Neural cell (in vitro differentiated cells): Measurements from ENCODE around the gene AGPAT4. TPM values are rescaled to one million over a fixed set of nuclear protein-coding genes. Genes with fewer than 3 reads are reported as not detected.

Experiments used
- H2AFZ ChIP-seq: fragments of 200-600, 300-800 bp; sonication (generic), shearing (Covaris generic); 2 replicates; pipeline ENCODE4 v1.6.0; 2014; ENCODE audit warnings: low read depth, mild to moderate bottlenecking, antibody characterized with exemption, low read length, moderate library complexity
- H3F3A ChIP-seq: fragments of 200-600 bp; shearing (Covaris generic); 2 replicates; pipeline ENCODE4 v1.6.1; 2016; ENCODE audit warnings: mild to moderate bottlenecking, moderate library complexity, mixed read lengths, antibody characterized with exemption, low read length; ENCODE audit not compliant: insufficient read depth, poor library complexity, severe bottlenecking
- H3K27ac ChIP-seq: fragments of 200-600, 300-800 bp; sonication (generic), shearing (Covaris generic); 2 replicates; pipeline ENCODE4 v1.5.1; 2014; ENCODE audit warnings: mild to moderate bottlenecking, low read length, moderate library complexity
- H3K27me3 ChIP-seq: fragments of 300-800, 200-600 bp; sonication (generic), shearing (Covaris generic); 2 replicates; pipeline ENCODE4 v1.6.0; 2014; ENCODE audit warnings: mild to moderate bottlenecking, low read depth, low read length, moderate library complexity; ENCODE audit not compliant: insufficient read depth
- H3K36me3 ChIP-seq: fragments of 300-800, 200-600 bp; sonication (generic), shearing (Covaris generic); 2 replicates; pipeline ENCODE4 v1.5.1; 2014; ENCODE audit warnings: mild to moderate bottlenecking, antibody characterized with exemption, low read length, moderate library complexity; ENCODE audit not compliant: insufficient read depth
- H3K4me2 ChIP-seq: fragments of 300-800, 200-600 bp; sonication (generic), shearing (Covaris generic); 2 replicates; pipeline ENCODE4 v1.6.0; 2014; ENCODE audit warnings: mild to moderate bottlenecking, low read length
- H3K4me3 ChIP-seq: fragments of 300-800, 200-600 bp; sonication (generic), shearing (Covaris generic); 2 replicates; pipeline ENCODE4 v1.5.1; 2014; ENCODE audit warnings: mild to moderate bottlenecking, low read length, moderate library complexity
- H3K79me2 ChIP-seq: fragments of 200-600 bp; shearing (Covaris generic); replicated peaks from 2 replicates; pipeline ENCODE4 v1.6.0; 2014; ENCODE audit warnings: mild to moderate bottlenecking, low read length, moderate library complexity; ENCODE audit not compliant: insufficient read depth
- H3K9ac ChIP-seq: fragments of 300-800, 200-600 bp; sonication (generic), shearing (Covaris generic); 2 replicates; pipeline ENCODE4 v1.6.1; 2016; ENCODE audit warnings: mild to moderate bottlenecking, low read length, mixed read lengths
- H3K9me2 ChIP-seq: fragments of 200-600 bp; shearing (Covaris generic); 2 replicates; pipeline ENCODE4 v1.6.1; 2016; ENCODE audit warnings: mild to moderate bottlenecking, low read length, mixed read lengths; ENCODE audit not compliant: insufficient read depth
- H3K9me3 ChIP-seq: fragments of 200-600, 300-800 bp; sonication (generic), shearing (Covaris generic); 2 replicates; pipeline ENCODE4 v1.6.1; 2016; ENCODE audit warnings: mild to moderate bottlenecking, mixed run types, low read length, moderate library complexity, mixed read lengths
- H4K20me1 ChIP-seq: fragments of 200-600 bp; shearing (Covaris generic); 2 replicates; pipeline ENCODE4 v1.6.1; 2016; ENCODE audit warnings: mild to moderate bottlenecking, mixed run types; ENCODE audit not compliant: insufficient read depth
- CTCF ChIP-seq: fragments of 450-650 bp; IDR thresholded peaks from 2 replicates; pipeline ENCODE4 v1.5.1; 2014; ENCODE audit warnings: antibody characterized with exemption, mild to moderate bottlenecking, moderate library complexity; ENCODE audit not compliant: poor library complexity, severe bottlenecking
- EP300 ChIP-seq: fragments of 450-650 bp; conservative IDR thresholded peaks from 2 replicates; pipeline ENCODE4 v1.6.1; 2014; ENCODE audit warnings: antibody characterized with exemption, mild to moderate bottlenecking, moderate library complexity; ENCODE audit not compliant: poor library complexity, severe bottlenecking
- EZH2 ChIP-seq: fragments of 200-600, 300-800 bp; shearing (Covaris generic), sonication (generic); IDR thresholded peaks from 2 replicates; pipeline ENCODE4 v1.6.1; 2014; ENCODE audit warnings: antibody characterized with exemption, low read length, borderline replicate concordance, mild to moderate bottlenecking; ENCODE audit not compliant: insufficient read depth, poor library complexity, severe bottlenecking
- MXI1 ChIP-seq: fragments of 450-650 bp; conservative IDR thresholded peaks from 2 replicates; pipeline ENCODE4 v1.6.1; 2014; ENCODE audit warnings: antibody characterized with exemption, mild to moderate bottlenecking; ENCODE audit not compliant: poor library complexity, severe bottlenecking
- POLR2AphosphoS5 ChIP-seq: IDR thresholded peaks from 2 replicates; pipeline ENCODE4 v1.6.1; 2012
- RAD21 ChIP-seq: fragments of 450-650 bp; conservative IDR thresholded peaks from 2 replicates; pipeline ENCODE4 v1.6.1; 2014; ENCODE audit warnings: antibody characterized with exemption, mild to moderate bottlenecking, moderate library complexity
- SMC3 ChIP-seq: fragments of 450-650 bp; conservative IDR thresholded peaks from 2 replicates; pipeline ENCODE4 v1.6.1; 2014; ENCODE audit warnings: antibody characterized with exemption, mild to moderate bottlenecking, moderate library complexity; ENCODE audit not compliant: poor library complexity
- TAF1 ChIP-seq: IDR thresholded peaks from 2 replicates; pipeline ENCODE4 v1.6.1; 2012; ENCODE audit warnings: low read depth
- polyA plus RNA-seq: library from polyadenylated mRNA; depleted of rRNA; stranded (reverse); fragments of >200 nt; gene quantifications from 2 replicates; pipeline ENCODE4 v1.2.3, GENCODE V29; 2014
- TF ChIP-seq, protein P1 (sequence below): IDR thresholded peaks from 2 replicates; pipeline ENCODE4 v1.6.1; 2012; ENCODE audit warnings: borderline replicate concordance

Gene AGPAT4
- polyA plus RNA-seq, 1 donor from 2014 or later = 42.6 TPM

DNA sequence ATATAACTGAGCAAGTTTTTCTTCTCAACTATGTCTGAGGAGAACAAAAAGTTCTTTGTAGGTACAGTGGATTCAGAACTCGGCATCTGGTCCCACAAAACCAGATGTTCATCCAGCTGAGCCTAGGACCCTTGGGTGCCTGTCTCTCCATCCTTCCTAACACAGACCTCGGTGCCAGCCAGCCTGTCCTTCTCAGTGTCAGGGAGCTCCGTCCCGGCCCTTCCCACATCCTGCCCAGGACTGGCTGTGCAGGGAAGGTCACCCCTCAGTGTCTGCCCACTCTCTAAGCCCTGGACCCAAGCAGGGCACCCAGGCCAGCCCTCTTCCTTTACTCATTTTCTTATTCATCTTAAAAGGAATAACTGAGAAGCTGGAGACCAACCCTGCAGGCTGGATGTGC lies 32.0 kb upstream of the AGPAT4 start:
- no peak overlapping the region for H3K9ac ChIP-seq
- no peak for TF ChIP-seq RAD21
- TF ChIP-seq EZH2 = no peak
- TF ChIP-seq, protein P1, sequence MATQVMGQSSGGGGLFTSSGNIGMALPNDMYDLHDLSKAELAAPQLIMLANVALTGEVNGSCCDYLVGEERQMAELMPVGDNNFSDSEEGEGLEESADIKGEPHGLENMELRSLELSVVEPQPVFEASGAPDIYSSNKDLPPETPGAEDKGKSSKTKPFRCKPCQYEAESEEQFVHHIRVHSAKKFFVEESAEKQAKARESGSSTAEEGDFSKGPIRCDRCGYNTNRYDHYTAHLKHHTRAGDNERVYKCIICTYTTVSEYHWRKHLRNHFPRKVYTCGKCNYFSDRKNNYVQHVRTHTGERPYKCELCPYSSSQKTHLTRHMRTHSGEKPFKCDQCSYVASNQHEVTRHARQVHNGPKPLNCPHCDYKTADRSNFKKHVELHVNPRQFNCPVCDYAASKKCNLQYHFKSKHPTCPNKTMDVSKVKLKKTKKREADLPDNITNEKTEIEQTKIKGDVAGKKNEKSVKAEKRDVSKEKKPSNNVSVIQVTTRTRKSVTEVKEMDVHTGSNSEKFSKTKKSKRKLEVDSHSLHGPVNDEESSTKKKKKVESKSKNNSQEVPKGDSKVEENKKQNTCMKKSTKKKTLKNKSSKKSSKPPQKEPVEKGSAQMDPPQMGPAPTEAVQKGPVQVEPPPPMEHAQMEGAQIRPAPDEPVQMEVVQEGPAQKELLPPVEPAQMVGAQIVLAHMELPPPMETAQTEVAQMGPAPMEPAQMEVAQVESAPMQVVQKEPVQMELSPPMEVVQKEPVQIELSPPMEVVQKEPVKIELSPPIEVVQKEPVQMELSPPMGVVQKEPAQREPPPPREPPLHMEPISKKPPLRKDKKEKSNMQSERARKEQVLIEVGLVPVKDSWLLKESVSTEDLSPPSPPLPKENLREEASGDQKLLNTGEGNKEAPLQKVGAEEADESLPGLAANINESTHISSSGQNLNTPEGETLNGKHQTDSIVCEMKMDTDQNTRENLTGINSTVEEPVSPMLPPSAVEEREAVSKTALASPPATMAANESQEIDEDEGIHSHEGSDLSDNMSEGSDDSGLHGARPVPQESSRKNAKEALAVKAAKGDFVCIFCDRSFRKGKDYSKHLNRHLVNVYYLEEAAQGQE = no peak
- no peak for TF ChIP-seq POLR2AphosphoS5
- TF ChIP-seq TAF1 = no peak
- no peak for TF ChIP-seq SMC3
- TF ChIP-seq CTCF = no peak
- TF ChIP-seq MXI1 = no peak
- TF ChIP-seq EP300 = no peak

DNA sequence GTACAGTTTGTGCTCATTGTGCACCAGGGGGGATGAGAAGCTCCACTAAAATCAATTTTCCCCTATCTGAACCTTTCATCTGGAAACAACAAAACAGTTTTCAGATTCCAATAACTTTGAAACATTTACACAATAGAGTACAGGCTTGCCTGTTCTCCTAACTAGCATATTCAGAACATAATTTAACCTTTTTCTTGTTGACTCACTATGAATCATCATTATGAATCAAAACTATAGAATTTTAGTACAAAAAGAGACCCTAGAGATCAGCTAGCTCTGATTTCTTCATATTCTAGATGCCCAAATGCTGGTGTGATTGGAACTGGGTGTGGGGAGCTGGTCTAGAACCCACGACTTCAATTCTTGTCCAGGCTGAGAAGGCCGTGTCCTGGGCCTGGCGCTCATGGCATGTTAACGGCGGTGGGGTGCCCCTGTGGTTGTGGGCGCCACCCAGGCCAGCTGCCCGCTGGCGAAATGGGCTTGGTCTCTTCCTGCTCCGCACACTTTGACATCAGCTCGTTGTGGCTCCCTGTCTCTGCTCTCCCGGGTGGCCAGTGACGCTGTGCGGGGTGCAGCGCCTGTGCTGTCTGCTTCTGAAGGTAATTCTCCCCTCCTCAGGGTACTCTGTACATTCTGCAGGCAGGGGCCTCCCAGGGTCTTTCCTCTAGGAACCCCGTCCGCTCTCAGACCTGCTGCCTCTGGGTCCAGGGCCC lies 29.9 kb upstream of the AGPAT4 start:
- Histone ChIP-seq H3K9me2 (no peaks in the 10 kb centered on the region), H3K27ac (no peak overlapping the region), H4K20me1 (no peaks in the 10 kb centered on the region), H3K27me3 (no peaks in the 10 kb centered on the region), H3K4me2 (no peak overlapping the region), H3K36me3 (no peaks in the 10 kb centered on the region), H2AFZ (no peak overlapping the region), H3K9ac (no peak overlapping the region), H3K79me2 (no peaks in the 10 kb centered on the region), H3K4me3 (no peak overlapping the region), H3F3A (no peaks in the 10 kb centered on the region), H3K9me3 (no peaks in the 10 kb centered on the region)
- TF ChIP-seq EP300 (no peak), RAD21 (no peak), MXI1 (no peak)

More for the DNA sequence above, 32.0 kb upstream of the AGPAT4 start:
- H3K27me3 ChIP-seq = no peaks in the 10 kb centered on the region
- H4K20me1 ChIP-seq = no peaks in the 10 kb centered on the region
- H3K9me3 ChIP-seq = no peaks in the 10 kb centered on the region
- H3K4me2 ChIP-seq = no peak overlapping the region
- H3F3A ChIP-seq = no peaks in the 10 kb centered on the region
- H3K4me3 ChIP-seq = no peak overlapping the region
- H3K79me2 ChIP-seq = no peaks in the 10 kb centered on the region
- H3K36me3 ChIP-seq = no peaks in the 10 kb centered on the region
- H3K9me2 ChIP-seq = no peaks in the 10 kb centered on the region
- H2AFZ ChIP-seq = no peak overlapping the region
- no peak overlapping the region for H3K27ac ChIP-seq

DNA sequence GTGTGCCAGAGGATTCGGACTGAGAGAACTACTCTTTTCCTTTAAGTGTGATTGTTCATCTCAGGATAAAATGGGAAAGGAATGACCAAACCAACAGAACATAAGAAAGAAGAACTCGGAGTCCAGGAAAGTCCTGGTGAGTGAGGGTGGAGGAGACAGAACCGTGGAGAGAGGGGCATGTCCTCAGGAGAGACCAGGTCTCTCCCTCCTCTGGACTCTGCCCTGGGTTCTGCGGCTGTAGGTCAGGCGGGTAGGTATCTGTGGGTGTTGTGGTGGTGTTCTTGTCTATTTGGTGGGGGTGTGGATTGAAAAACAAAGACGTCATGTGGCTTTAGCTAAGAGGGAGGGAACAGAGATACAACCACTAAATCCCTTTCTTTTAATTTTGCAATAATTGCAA lies 29.1 kb upstream of the AGPAT4 start:
- Histone ChIP-seq H3K4me3 (no peak overlapping the region), H3K4me2 (no peak overlapping the region), H4K20me1 (no peaks in the 10 kb centered on the region)

More for the DNA sequence above, 29.1 kb upstream of the AGPAT4 start:
- Histone ChIP-seq H3K27me3 (no peaks in the 10 kb centered on the region), H3K9ac (no peak overlapping the region), H3K27ac (no peak overlapping the region), H2AFZ (no peak overlapping the region), H3K9me3 (no peaks in the 10 kb centered on the region), H3K36me3 (no peaks in the 10 kb centered on the region), H3F3A (no peaks in the 10 kb centered on the region), H3K79me2 (no peaks in the 10 kb centered on the region), H3K9me2 (no peaks in the 10 kb centered on the region)
- TF ChIP-seq, protein P1 = no peak
